T-helper 1 cell treated with Interleukin-12 subunit alpha and Interleukin-12 subunit beta and Interleukin-4 antibody, amounts not matched to agents 30 μg/mL and 1 μg/mL, for 36 hours (primary cell): Measurements from ENCODE around the gene TNNC2.

Experiments
- H3K27ac Mint-ChIP-seq: one replicate; pipeline ENCODE4 v1.8.0; 2021; ENCODE audit warnings: mild to moderate bottlenecking, mixed read lengths
- H3K27me3 Mint-ChIP-seq: one replicate; pipeline ENCODE4 v1.8.0; 2021; ENCODE audit warnings: low read depth, mixed read lengths
- H3K36me3 Mint-ChIP-seq: one replicate; pipeline ENCODE4 v1.8.0; 2021; ENCODE audit warnings: low read depth, mixed read lengths
- H3K4me1 Mint-ChIP-seq: one replicate; pipeline ENCODE4 v1.8.0; 2021; ENCODE audit warnings: low read depth, mixed read lengths
- H3K4me3 Mint-ChIP-seq: one replicate; pipeline ENCODE4 v1.8.0; 2021; ENCODE audit warnings: mild to moderate bottlenecking, moderate library complexity, mixed read lengths
- H3K9me3 Mint-ChIP-seq: one replicate; pipeline ENCODE4 v1.8.0; 2021; ENCODE audit warnings: mixed read lengths

The TNNC2 gene

GRCh38 chr20:45796337-45797065 lies 30.6 kb downstream of the TNNC2 start:
- Mint-ChIP-seq H3K4me1 (peaks cover 18% of the 10 kb centered on the region), H3K27ac (peak overlapping the region; percentile 21), H3K27me3 (no peaks in the 10 kb centered on the region), H3K4me3 (no peak overlapping the region), H3K36me3 (peaks cover 19% of the 10 kb centered on the region), H3K9me3 (no peaks in the 10 kb centered on the region)

- H3K9me3 Mint-ChIP-seq = no peaks in the 10 kb centered on the region
Observed at GRCh38 chr20:45792317-45793118, 34.6 kb downstream of the TNNC2 start.

GRCh38 chr20:45788351-45788750 lies 38.8 kb downstream of the TNNC2 start:
- Mint-ChIP-seq H3K4me3 (no peak overlapping the region), H3K36me3 (peaks cover 5% of the 10 kb centered on the region), H3K27ac (no peak overlapping the region), H3K27me3 (peaks cover 4% of the 10 kb centered on the region), H3K4me1 (peaks cover 11% of the 10 kb centered on the region), H3K9me3 (no peaks in the 10 kb centered on the region)

More at GRCh38 chr20:45792317-45793118, 34.6 kb downstream of the TNNC2 start:
- Mint-ChIP-seq H3K27me3 (peaks cover 4% of the 10 kb centered on the region), H3K4me1 (peaks cover 15% of the 10 kb centered on the region), H3K4me3 (peak overlapping the region; percentile 88), H3K36me3 (peaks cover 18% of the 10 kb centered on the region), H3K27ac (peak overlapping the region; percentile 80)

DNA sequence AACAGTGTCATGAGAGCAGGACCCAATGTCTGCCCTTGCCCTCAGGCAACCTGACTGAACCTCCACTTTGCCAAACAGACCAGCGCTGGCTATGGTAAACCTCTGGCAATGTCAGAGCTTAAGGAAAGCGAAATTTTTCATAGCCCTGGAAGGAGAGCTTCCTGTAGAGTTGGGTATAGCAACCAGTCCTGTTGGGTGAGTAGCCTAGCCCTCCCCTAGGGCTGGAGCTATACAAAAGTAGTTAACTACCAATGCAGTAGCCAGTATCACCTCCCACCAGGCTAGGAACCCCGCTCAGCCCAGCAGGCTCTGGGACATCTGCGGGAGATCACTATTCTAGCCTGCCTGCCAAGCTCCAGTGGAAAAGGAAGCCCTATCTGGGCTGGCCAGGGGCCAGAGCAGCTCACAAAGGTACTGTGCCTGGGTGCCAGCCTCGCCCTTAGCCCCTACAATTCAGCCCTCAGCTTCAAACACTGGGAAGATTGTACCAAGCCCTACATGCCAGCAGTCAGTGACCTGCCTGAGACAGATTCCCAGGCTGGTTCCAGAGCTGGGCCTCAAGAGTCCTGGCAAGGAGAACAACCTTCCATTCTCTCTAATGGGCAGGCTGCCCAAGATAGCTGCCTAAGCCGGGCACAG lies 43.3 kb downstream of the TNNC2 start:
- H3K36me3 Mint-ChIP-seq = no peaks in the 10 kb centered on the region
- no peaks in the 10 kb centered on the region for H3K27me3 Mint-ChIP-seq
- H3K27ac Mint-ChIP-seq = no peak overlapping the region
- H3K4me3 Mint-ChIP-seq = no peak overlapping the region
- H3K9me3 Mint-ChIP-seq = no peaks in the 10 kb centered on the region
- H3K4me1 Mint-ChIP-seq = peaks cover 14% of the 10 kb centered on the region

GRCh38 chr20:45782890-45783289 lies 44.2 kb downstream of the TNNC2 start:
- no peak overlapping the region for H3K4me3 Mint-ChIP-seq
- peaks cover 14% of the 10 kb centered on the region for H3K4me1 Mint-ChIP-seq
- no peaks in the 10 kb centered on the region for H3K36me3 Mint-ChIP-seq
- peak overlapping the region; percentile 53 for H3K27ac Mint-ChIP-seq
- H3K27me3 Mint-ChIP-seq = peaks cover 1% of the 10 kb centered on the region
- no peaks in the 10 kb centered on the region for H3K9me3 Mint-ChIP-seq

GRCh38 chr20:45781391-45781931 lies 45.7 kb downstream of the TNNC2 start:
- H3K27ac Mint-ChIP-seq = no peak overlapping the region
- no peaks in the 10 kb centered on the region for H3K36me3 Mint-ChIP-seq
- H3K9me3 Mint-ChIP-seq = no peaks in the 10 kb centered on the region
- peaks cover 7% of the 10 kb centered on the region for H3K27me3 Mint-ChIP-seq
- H3K4me1 Mint-ChIP-seq = peaks cover 14% of the 10 kb centered on the region
- H3K4me3 Mint-ChIP-seq = no peak overlapping the region

- Mint-ChIP-seq H3K4me1 (peaks cover 14% of the 10 kb centered on the region), H3K9me3 (no peaks in the 10 kb centered on the region)
Observed at GRCh38 chr20:45780159-45780558, 47.0 kb downstream of the TNNC2 start.

DNA sequence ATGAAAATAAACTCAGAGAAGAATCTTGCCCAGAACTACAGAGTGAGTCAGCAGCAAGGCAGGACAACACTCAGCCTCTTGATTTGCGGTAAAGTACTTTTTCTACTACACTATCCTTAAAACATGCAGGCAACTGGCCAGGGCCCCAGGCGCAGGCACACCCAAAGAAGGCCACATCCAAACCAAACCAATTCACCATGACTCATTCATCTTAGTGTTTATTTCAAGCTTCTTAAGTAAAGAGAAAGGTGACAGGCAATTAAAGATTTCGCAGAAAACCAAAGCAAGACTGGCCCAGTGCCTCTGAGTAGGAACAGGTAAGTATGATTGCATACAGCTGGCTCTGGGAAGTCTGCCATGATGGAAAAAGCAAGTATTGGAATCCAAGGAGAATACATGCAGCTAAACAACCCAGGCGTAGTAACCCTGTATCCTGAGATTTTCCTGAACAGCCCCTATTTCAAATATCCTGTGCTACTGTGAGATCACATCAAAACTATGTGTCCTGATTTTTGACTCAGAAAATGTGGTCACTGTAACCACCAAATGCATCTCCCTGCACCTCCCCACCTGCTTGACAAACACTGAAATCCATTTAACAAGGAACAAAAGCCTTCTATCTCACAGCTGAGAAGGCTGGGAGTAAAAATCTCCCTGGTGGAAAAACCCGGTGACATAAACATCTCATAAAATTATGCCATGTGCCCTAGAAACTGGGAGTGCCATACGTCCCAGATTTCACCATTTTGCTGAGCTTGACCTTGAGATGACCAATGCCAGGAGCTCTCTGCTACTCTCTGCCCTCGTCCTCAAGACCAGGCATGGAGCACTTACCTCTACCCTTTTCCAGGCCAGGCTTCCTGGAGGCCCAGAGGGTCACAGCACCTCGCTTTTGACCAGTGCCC lies 47.8 kb downstream of the TNNC2 start:
- Mint-ChIP-seq H3K36me3 (no peaks in the 10 kb centered on the region), H3K27ac (peak overlapping the region; percentile 9), H3K4me3 (no peak overlapping the region), H3K9me3 (no peaks in the 10 kb centered on the region), H3K27me3 (peaks cover 7% of the 10 kb centered on the region), H3K4me1 (peaks cover 14% of the 10 kb centered on the region)

More at GRCh38 chr20:45780159-45780558, 47.0 kb downstream of the TNNC2 start:
- Mint-ChIP-seq H3K4me3 (no peak overlapping the region), H3K27me3 (peaks cover 7% of the 10 kb centered on the region), H3K36me3 (no peaks in the 10 kb centered on the region), H3K27ac (no peak overlapping the region)

DNA sequence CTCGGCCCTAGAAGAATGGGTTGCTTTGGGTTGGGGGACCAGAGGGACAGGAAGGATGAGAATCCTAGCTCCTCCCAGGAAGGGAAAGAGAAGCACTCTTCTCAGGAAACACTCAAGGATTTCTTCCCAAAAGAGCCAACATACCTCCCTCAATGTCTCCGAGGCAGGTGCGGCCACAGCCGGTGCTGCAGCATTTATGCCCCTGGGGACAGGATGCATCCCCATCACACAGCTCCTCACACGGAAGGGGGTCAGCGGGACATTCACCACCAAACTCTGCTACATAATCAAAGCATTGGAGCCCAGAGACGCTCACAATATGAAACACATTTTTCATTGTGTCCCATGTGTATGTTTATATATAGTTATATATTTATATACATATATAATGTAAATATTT lies 50.2 kb downstream of the TNNC2 start:
- no peak overlapping the region for H3K4me3 Mint-ChIP-seq
- H3K27ac Mint-ChIP-seq = no peak overlapping the region
- peaks cover 5% of the 10 kb centered on the region for H3K4me1 Mint-ChIP-seq
- peaks cover 7% of the 10 kb centered on the region for H3K27me3 Mint-ChIP-seq
- H3K9me3 Mint-ChIP-seq = no peaks in the 10 kb centered on the region
- no peaks in the 10 kb centered on the region for H3K36me3 Mint-ChIP-seq

DNA sequence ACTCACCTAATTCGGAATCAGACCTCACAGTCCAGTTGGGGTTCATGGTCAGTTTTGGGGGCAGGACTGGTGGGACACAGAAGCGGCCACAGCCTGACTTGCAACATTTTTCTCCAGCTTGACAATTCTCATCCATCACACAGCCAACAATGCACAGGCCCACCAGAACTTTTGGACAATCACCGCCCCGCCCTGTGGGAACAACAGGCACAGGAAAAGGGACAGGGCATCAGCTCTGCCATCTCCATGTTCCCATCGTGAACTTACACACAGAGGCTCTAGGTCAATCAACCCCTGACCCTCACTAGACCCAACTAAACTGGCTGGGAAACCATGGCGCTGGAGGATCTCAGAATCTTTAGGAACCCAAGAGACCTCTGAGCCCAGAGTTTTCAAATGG lies 51.7 kb downstream of the TNNC2 start:
- Mint-ChIP-seq H3K27ac (no peak overlapping the region), H3K36me3 (no peaks in the 10 kb centered on the region), H3K4me1 (peaks cover 11% of the 10 kb centered on the region), H3K27me3 (peaks cover 7% of the 10 kb centered on the region), H3K9me3 (no peaks in the 10 kb centered on the region), H3K4me3 (no peak overlapping the region)

DNA sequence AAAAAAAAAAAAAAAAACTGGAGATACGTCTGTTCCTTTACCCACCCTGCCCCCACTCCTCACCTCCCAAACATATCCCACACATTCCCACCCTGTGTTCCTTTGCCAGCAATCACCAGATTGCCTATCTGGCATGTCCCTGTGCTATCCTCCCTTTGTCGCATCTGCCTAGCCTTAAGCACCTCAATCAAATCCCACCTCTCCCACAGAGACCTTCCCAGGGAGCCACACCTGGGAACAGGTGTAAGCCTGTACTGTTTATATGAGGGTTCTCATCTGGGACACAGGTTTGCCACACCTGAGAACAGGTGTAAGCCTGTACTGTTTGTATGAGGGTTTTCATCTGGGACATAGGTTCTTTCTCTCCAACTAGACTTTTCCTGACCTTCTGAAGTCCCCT lies 52.2 kb downstream of the TNNC2 start:
- Mint-ChIP-seq H3K4me3 (no peak overlapping the region), H3K27me3 (peaks cover 7% of the 10 kb centered on the region), H3K9me3 (no peaks in the 10 kb centered on the region), H3K27ac (no peak overlapping the region), H3K4me1 (peaks cover 11% of the 10 kb centered on the region), H3K36me3 (no peaks in the 10 kb centered on the region)
